H1 (cell line): ENCODE data around the gene ZBTB49. TPM values are rescaled to one million over a fixed set of nuclear protein-coding genes. Genes with fewer than 3 reads are reported as not detected.

Experiments used
- CTCF ChIA-PET: fragments of 300-600 bp; sonication (Branson Sonifier 250); formaldehyde crosslinking; loops from one replicate; lab custom pipeline; 2021; ENCODE audit not compliant: partially characterized antibody; lab: Charles Lee
- POLR2A ChIA-PET: fragments of 300-600 bp; sonication (Branson Sonifier 250); formaldehyde crosslinking; loops from one replicate; lab custom pipeline; 2021; ENCODE audit warnings: inconsistent platforms; ENCODE audit not compliant: partially characterized antibody; lab: Charles Lee
- DNase-seq, 2 experiments: peaks; one replicate each; pipeline versions ENCODE4 v3.0.0 to v3.0.0-alpha.2; 2010 to 2022; ENCODE audit warnings: low spot score in 2 of 2, low read depth in 1 of 2, mixed read lengths in 1 of 2
- FAIRE-seq: peaks from 2 replicates; lab custom pipeline; 2011; peaks lifted over from hg19 to GRCh38; lab: Jason Lieb, UNC
- H2AFZ ChIP-seq: 2 replicates; pipeline ENCODE4 v1.8.1; 2012; ENCODE audit warnings: low read length, inconsistent platforms
- H2AK5ac ChIP-seq: 2 replicates; pipeline ENCODE4 v1.6.1; 2013; ENCODE audit warnings: low read depth, low read length
- H2BK120ac ChIP-seq: replicated peaks from 2 replicates; pipeline ENCODE3; 2013; ENCODE audit warnings: low read depth, low read length, inconsistent platforms
- H2BK12ac ChIP-seq: 2 replicates; pipeline ENCODE4 v1.6.1; 2013; ENCODE audit warnings: low read depth, low read length
- H2BK15ac ChIP-seq: 2 replicates; pipeline ENCODE4 v1.6.1; 2013; ENCODE audit warnings: low read length
- H2BK20ac ChIP-seq: 2 replicates; pipeline ENCODE4 v1.6.1; 2013; ENCODE audit warnings: low read length
- H2BK5ac ChIP-seq: 2 replicates; pipeline ENCODE4 v1.6.1; 2013; ENCODE audit warnings: low read depth, low read length
- H3K14ac ChIP-seq: 2 replicates; pipeline ENCODE4 v1.6.1; 2013; ENCODE audit warnings: inconsistent platforms; ENCODE audit not compliant: insufficient read length
- H3K18ac ChIP-seq: 2 replicates; pipeline ENCODE4 v1.6.1; 2013; ENCODE audit warnings: low read length; ENCODE audit errors: extremely low read depth
- H3K23ac ChIP-seq: 2 replicates; pipeline ENCODE4 v1.6.1; 2013; ENCODE audit warnings: inconsistent platforms; ENCODE audit not compliant: insufficient read length
- H3K23me2 ChIP-seq: 2 replicates; pipeline ENCODE4 v1.6.1; 2013; ENCODE audit warnings: low read depth, low read length
- H3K27ac ChIP-seq: 2 replicates; pipeline ENCODE4 v1.6.1; 2011; ENCODE audit warnings: low read depth, low read length, inconsistent platforms
- H3K27me3 ChIP-seq, 4 experiments: replicated peaks in 1 of 4; 1 replicate in 1 of 4; 2 replicates in 3 of 4; pipeline versions ENCODE4 v1.6.1 to v1.8.1; 2011 to 2013; ENCODE audit warnings: low read length in 3 of 4, mild to moderate bottlenecking in 3 of 4, inconsistent platforms in 2 of 4, mixed read lengths in 2 of 4, moderate library complexity in 1 of 4; ENCODE audit not compliant: control insufficient read depth in 3 of 4, insufficient read depth in 3 of 4; ENCODE audit errors: extremely low read depth in 1 of 4
- H3K36me3 ChIP-seq, 4 experiments: 2 replicates each; pipeline versions ENCODE4 v1.6.1 to v1.8.1; 2011 to 2013; ENCODE audit warnings: mild to moderate bottlenecking in 4 of 4, low read length in 3 of 4, moderate library complexity in 2 of 4, control low read depth in 1 of 4, inconsistent platforms in 1 of 4; ENCODE audit not compliant: insufficient read depth in 4 of 4, control insufficient read depth in 2 of 4
- H3K4ac ChIP-seq: replicated peaks from 2 replicates; pipeline ENCODE3; 2013; ENCODE audit warnings: low read length, low read depth, mixed read lengths, inconsistent platforms; ENCODE audit not compliant: insufficient read length
- H3K4me1 ChIP-seq, 4 experiments: replicated peaks in 1 of 4; 1 replicate in 1 of 4; 2 replicates in 3 of 4; pipeline versions ENCODE4 v1.6.1 to v1.8.1; 2011 to 2013; ENCODE audit warnings: low read length in 3 of 4, inconsistent platforms in 2 of 4, mixed read lengths in 1 of 4; ENCODE audit not compliant: insufficient read depth in 4 of 4, control insufficient read depth in 3 of 4
- H3K4me2 ChIP-seq, 2 experiments: 2 replicates each; pipeline versions ENCODE4 v1.6.1 to v1.8.1; 2011 to 2013; ENCODE audit warnings: low read depth in 2 of 2, low read length in 2 of 2, control low read depth in 1 of 2, inconsistent platforms in 1 of 2, mild to moderate bottlenecking in 1 of 2; ENCODE audit not compliant: insufficient read depth in 1 of 2
- H3K4me3 ChIP-seq, 4 experiments: fragments of 200-600, 300-600 bp in 1 of 4; sonication (generic), shearing (Covaris generic), sonication (Bioruptor Twin) in 1 of 4; 2 replicates each; pipeline versions ENCODE4 v1.5.1 to v1.8.1; 2011 to 2016; ENCODE audit warnings: low read length in 4 of 4, low read depth in 3 of 4, control low read depth in 2 of 4, inconsistent platforms in 2 of 4, mild to moderate bottlenecking in 2 of 4, mixed read lengths in 1 of 4, moderate library complexity in 1 of 4; ENCODE audit not compliant: insufficient read depth in 2 of 4; ENCODE audit errors: extremely low read depth in 1 of 4
- H3K56ac ChIP-seq: replicated peaks from 2 replicates; pipeline ENCODE3; 2013; ENCODE audit warnings: low read depth, mild to moderate bottlenecking, mixed read lengths, low read length, inconsistent platforms; ENCODE audit not compliant: insufficient read length
- H3K79me1 ChIP-seq: 2 replicates; pipeline ENCODE4 v1.6.1; 2013; ENCODE audit warnings: low read depth, low read length, control low read depth
- H3K79me2 ChIP-seq, 2 experiments: 2 replicates each; pipeline versions ENCODE4 v1.6.1 to v1.8.1; 2012 to 2013; ENCODE audit warnings: low read length in 2 of 2, mild to moderate bottlenecking in 2 of 2, inconsistent platforms in 1 of 2; ENCODE audit not compliant: insufficient read depth in 2 of 2, control insufficient read depth in 1 of 2
- H3K9ac ChIP-seq, 4 experiments: replicated peaks in 1 of 4; 1 replicate in 1 of 4; 2 replicates in 3 of 4; pipeline versions ENCODE4 v1.6.1 to v1.8.1; 2011 to 2013; ENCODE audit warnings: low read depth in 3 of 4, low read length in 3 of 4, control low read depth in 2 of 4, mild to moderate bottlenecking in 2 of 4, moderate library complexity in 2 of 4, inconsistent platforms in 1 of 4; ENCODE audit errors: extremely low read depth in 1 of 4
- H3K9me3 ChIP-seq, 2 experiments: 2 replicates each; pipeline versions ENCODE4 v1.6.1 to v1.8.1; 2012 to 2013; ENCODE audit warnings: mild to moderate bottlenecking in 2 of 2, moderate library complexity in 2 of 2, control low read depth in 1 of 2, inconsistent platforms in 1 of 2, low read depth in 1 of 2, low read length in 1 of 2, mixed read lengths in 1 of 2; ENCODE audit not compliant: insufficient read depth in 2 of 2
- H4K20me1 ChIP-seq, 2 experiments: replicated peaks in 1 of 2; 2 replicates each; pipeline versions ENCODE3 to v1.8.1; 2011 to 2013; ENCODE audit warnings: inconsistent platforms in 2 of 2, low read length in 2 of 2, mild to moderate bottlenecking in 1 of 2; ENCODE audit not compliant: insufficient read depth in 2 of 2, control insufficient read depth in 1 of 2
- H4K5ac ChIP-seq: 2 replicates; pipeline ENCODE4 v1.6.1; 2013; ENCODE audit warnings: low read length, low read depth, mixed read lengths, inconsistent platforms; ENCODE audit not compliant: insufficient read length
- H4K8ac ChIP-seq: 2 replicates; pipeline ENCODE4 v1.8.0; 2013; ENCODE audit warnings: mild to moderate bottlenecking, moderate library complexity, low read length, inconsistent platforms; ENCODE audit not compliant: insufficient read depth; ENCODE audit errors: extremely low read depth
- H4K91ac ChIP-seq: replicated peaks from 2 replicates; pipeline ENCODE3; 2013; ENCODE audit warnings: low read length, mixed read lengths, inconsistent platforms; ENCODE audit not compliant: insufficient read length
- CBX8 ChIP-seq: fragments of 300-800, 300-1000 bp; sonication (generic); IDR thresholded peaks from 2 replicates; pipeline ENCODE4 v1.7.1; 2016; ENCODE audit warnings: low read depth, low read length, borderline replicate concordance
- CHD1 ChIP-seq: IDR thresholded peaks from 2 replicates; pipeline ENCODE4 v1.6.1; 2012; ENCODE audit warnings: low read depth, low read length, improper control_type of control experiment
- E2F6 ChIP-seq: IDR thresholded peaks from 2 replicates; pipeline ENCODE4 v1.6.1; 2012; ENCODE audit warnings: inconsistent platforms
- EGR1 ChIP-seq: IDR thresholded peaks from 2 replicates; pipeline ENCODE4 v1.6.1; 2011; ENCODE audit warnings: low read depth, low read length, borderline replicate concordance
- POLR2AphosphoS5 ChIP-seq: IDR thresholded peaks from 2 replicates; pipeline ENCODE4 v1.6.1; 2011; ENCODE audit warnings: low read depth, low read length
- RFX5 ChIP-seq: IDR thresholded peaks from 2 replicates; pipeline ENCODE4 v1.6.1; 2011; ENCODE audit warnings: low read depth, low read length, improper control_type of control experiment, borderline replicate concordance
- RNF2 ChIP-seq: fragments of 200-900, 300-1000 bp; sonication (generic); IDR thresholded peaks from 2 replicates; pipeline ENCODE4 v1.7.1; 2016; ENCODE audit warnings: borderline replicate concordance, low read depth, mild to moderate bottlenecking, antibody characterized with exemption, low read length; ENCODE audit not compliant: poor library complexity, severe bottlenecking; ENCODE audit errors: missing control alignments
- SIRT6 ChIP-seq: IDR thresholded peaks from one replicate; pipeline ENCODE4 v1.7.1; 2012; ENCODE audit warnings: low read length, inconsistent platforms
- TAF1 ChIP-seq: IDR thresholded peaks from 2 replicates; pipeline ENCODE4 v1.6.1; 2011; ENCODE audit warnings: mild to moderate bottlenecking, low read depth, low read length
- YY1 ChIP-seq: IDR thresholded peaks from 2 replicates; pipeline ENCODE4 v1.6.1; 2011; ENCODE audit warnings: low read depth, mild to moderate bottlenecking, low read length
- WGBS, 2 experiments: shearing (Covaris generic) in 1 of 2; methylation state at CpG; one replicate each; pipeline versions ENCODE4 v1.1.6 to v1.1.7; 2013 to 2015; ENCODE audit warnings: low lambda C conversion rate in 2 of 2, mixed read lengths in 2 of 2, inconsistent platforms in 1 of 2, low coverage in 1 of 2, missing lambda C conversion rate in 1 of 2; ENCODE audit not compliant: insufficient replicate concordance in 2 of 2, insufficient coverage in 1 of 2, insufficient read length in 1 of 2; ENCODE audit errors: extremely low coverage in 1 of 2, missing lambda C conversion rate in 1 of 2; 5-methylcytosine and 5-hydroxymethylcytosine counted together
- polyA plus RNA-seq, 7 experiments: library from polyadenylated mRNA; depleted of rRNA in 3 of 7; stranded (reverse) in 5 of 7; unstranded in 2 of 7; fragments of >200 nt in 5 of 7; fragments of 200-250 nt in 2 of 7; gene quantifications; 1 replicate in 5 of 7; 2 replicates in 1 of 7; 4 replicates in 1 of 7; pipeline versions ENCODE4 v1.2.1 to v1.2.3, GENCODE V29; 2011 to 2013; ENCODE audit warnings: missing spikeins in 2 of 7, mixed read lengths in 2 of 7
- total RNA-seq: library from RNA; stranded (reverse); fragmentation: NEBNext Ultra II Directional; extraction: Animal tissue kit (Norgen Biotek cat#: 25700); gene quantifications from 2 replicates; pipeline ENCODE4 v1.2.1, GENCODE V29; 2021

Gene ZBTB49
- total and polyA plus RNA-seq, 2 of the 8 experiments (the other 6 are each of a cell fraction or from before 2014, with no cell fraction given), result 4.2 to 6.8 TPM

GRCh38 chr4:4248029-4248884 is 41.8 kb upstream of the ZBTB49 start, which contains the start of gene TMEM128:
Gene TMEM128, minus strand, starts transcription at chr4:4248223. Its CDS starts 21 bp downstream, at chr4:4248202.
- peak within 1 kb of the TSS; percentile 96 for H2AFZ ChIP-seq
- H3K4me3 ChIP-seq, result peak within 1 kb of the TSS; percentile 87 to 97 (median 90)
- H3K23me2 ChIP-seq, result peaks cover 8% of the 10 kb centered on the region
- peaks cover 0 to 2% of the 10 kb centered on the region in 2 experiments for H4K20me1 ChIP-seq
- no peaks in the 10 kb centered on the region for H3K9me3 ChIP-seq
- ChIA-PET CTCF (interaction anchor here (1.7 kb wide), 1 partner anchor 11 kb away, joined by 8 read pairs; no protein-coding TSS in a partner anchor), POLR2A (interaction anchor here (1.0 kb wide), 1 partner anchor 18 kb away, joined by 3 read pairs; no protein-coding TSS in a partner anchor)
- H2BK20ac ChIP-seq, result no peak within 1 kb of the TSS
- peaks cover 0 to 8% of the 10 kb centered on the region in 2 experiments; a peak in 2 of 4 replicates for H3K79me2 ChIP-seq
- peaks cover 0 to 6% (median 3%) of the 10 kb centered on the region in 4 experiments; a peak in 5 of 7 replicates for H3K4me1 ChIP-seq
- H2BK15ac ChIP-seq, result 0 out of 2 replicates have a peak within 1 kb of the TSS, but pooled peaks have one; percentile 83
- peaks cover 0 to 14% (median 8%) of the 10 kb centered on the region in 4 experiments; a peak in 6 of 8 replicates for H3K36me3 ChIP-seq
- FAIRE-seq, result peak; percentile 76
- peak within 1 kb of the TSS; percentile 88 for H3K27ac ChIP-seq
- H3K14ac ChIP-seq, result no peak within 1 kb of the TSS
- peak within 1 kb of the TSS; percentile 82 for H2BK5ac ChIP-seq
- peak within 1 kb of the TSS; percentile 82 for H4K5ac ChIP-seq
- H4K91ac ChIP-seq, result no peak within 1 kb of the TSS
- H3K9ac ChIP-seq, result peak within 1 kb of the TSS; percentile 89 to 95 (median 90)
- H2BK12ac ChIP-seq, result peak within 1 kb of the TSS; percentile 68
- H3K4me2 ChIP-seq, result peak within 1 kb of the TSS; percentile 87 to 89
- no peak within 1 kb of the TSS for H2BK120ac ChIP-seq
- H3K27me3 ChIP-seq, result peaks cover 0 to 6% (median 0%) of the 10 kb centered on the region in 4 experiments; a peak in 1 of 7 replicates
- H2AK5ac ChIP-seq, result 0 out of 2 replicates have a peak within 1 kb of the TSS, but pooled peaks have one; percentile 44
- H3K18ac ChIP-seq, result peak within 1 kb of the TSS; percentile 85
- no peak within 1 kb of the TSS for H3K23ac ChIP-seq
- no peak within 1 kb of the TSS for H3K4ac ChIP-seq
- H3K79me1 ChIP-seq, result peaks cover 3% of the 10 kb centered on the region; the same call in 1 of the 2 replicates
- 4% methylated on average over 59 of the region's 62 CpGs; no CpG with 5 or more reads in 1 of the 2 experiments for WGBS, 2 experiments
- DNase-seq, result peak; percentile 54 to 96
- no peak within 1 kb of the TSS for H3K56ac ChIP-seq
- H4K8ac ChIP-seq, result peak within 1 kb of the TSS; percentile 87
- TF ChIP-seq RNF2 (no peak), SIRT6 (no peak), POLR2AphosphoS5 (peak; percentile 96), TAF1 (peak; percentile 96), CBX8 (no peak), E2F6 (no peak), RFX5 (no peak), CHD1 (no peak), YY1 (peak; percentile 94), EGR1 (no peak)
